ENCODE data around the gene EPHB1.
"Not testable (repeated sequence)": the region's sequence is repeated elsewhere in the genome, so short reads cannot be mapped to it uniquely, and the experiment has no call there.

The EPHB1 gene

GRCh38 chr3:134952371-134952770 is 157.3 kb downstream of the EPHB1 start:
- DNase-seq (ENCODE audit: low read depth), result no peak

- no peak for DNase-seq (ENCODE audit: low read depth)
Measured at GRCh38 chr3:134955874-134956273, 160.8 kb downstream of the EPHB1 start.

GRCh38 chr3:134956395-134956794 is 161.3 kb downstream of the EPHB1 start:
- DNase-seq (ENCODE audit: low read depth), result no peak

- DNase-seq (ENCODE audit: low read depth), result no peak
Measured at GRCh38 chr3:134956844-134957243, 161.8 kb downstream of the EPHB1 start.

GRCh38 chr3:134959516-134959915 is 164.5 kb downstream of the EPHB1 start:
- no peak for DNase-seq (ENCODE audit: low read depth)

- no peak for DNase-seq (ENCODE audit: low read depth)
Measured at GRCh38 chr3:134964226-134964625, 169.2 kb downstream of the EPHB1 start.

GRCh38 chr3:134965865-134966481 is 170.9 kb downstream of the EPHB1 start:
- no peak for DNase-seq (ENCODE audit: low read depth)

- DNase-seq (ENCODE audit: low read depth), result no peak
Measured at GRCh38 chr3:134970895-134971294, 175.8 kb downstream of the EPHB1 start.

- no peak for DNase-seq (ENCODE audit: low read depth)
Measured at GRCh38 chr3:134971306-134971705, 176.2 kb downstream of the EPHB1 start.

GRCh38 chr3:134971907-134972306 is 176.8 kb downstream of the EPHB1 start:
- DNase-seq (ENCODE audit: low read depth), result not testable (repeated sequence)

- no peak for DNase-seq (ENCODE audit: low read depth)
Measured at GRCh38 chr3:134972836-134973455, 177.9 kb downstream of the EPHB1 start.

- DNase-seq (ENCODE audit: low read depth), result no peak
Measured at GRCh38 chr3:134974624-134975023, 179.6 kb downstream of the EPHB1 start.

GRCh38 chr3:134976948-134977347 is 181.9 kb downstream of the EPHB1 start:
- DNase-seq (ENCODE audit: low read depth), result no peak

- DNase-seq (ENCODE audit: low read depth), result no peak
Measured at GRCh38 chr3:134978658-134979057, 183.6 kb downstream of the EPHB1 start.

- DNase-seq (ENCODE audit: low read depth), result peak; percentile 3
Measured at GRCh38 chr3:134985864-134986715, 191.0 kb downstream of the EPHB1 start.

GRCh38 chr3:134988666-134989065 is 193.6 kb downstream of the EPHB1 start:
- DNase-seq (ENCODE audit: low read depth), result no peak

- DNase-seq (ENCODE audit: low read depth), result no peak
Measured at GRCh38 chr3:134991003-134991402, 195.9 kb downstream of the EPHB1 start.

- DNase-seq (ENCODE audit: low read depth), result no peak
Measured at GRCh38 chr3:134991472-134992010, 196.5 kb downstream of the EPHB1 start.

GRCh38 chr3:134992180-134992579 is 197.1 kb downstream of the EPHB1 start:
- DNase-seq (ENCODE audit: low read depth), result no peak

- DNase-seq (ENCODE audit: low read depth), result no peak
Measured at GRCh38 chr3:134992586-134992985, 197.5 kb downstream of the EPHB1 start.

- DNase-seq (ENCODE audit: low read depth), result no peak
Measured at GRCh38 chr3:134993011-134993410, 198.0 kb downstream of the EPHB1 start.

GRCh38 chr3:134998158-134998557 is 203.1 kb downstream of the EPHB1 start:
- DNase-seq (ENCODE audit: low read depth), result no peak

GRCh38 chr3:134998855-134999254 is 203.8 kb downstream of the EPHB1 start:
- DNase-seq (ENCODE audit: low read depth), result no peak
